Stimulated activated CD8-positive, alpha-beta memory T cell treated with anti-CD3 and anti-CD28 coated beads, Interleukin-12 subunit alpha, Interleukin-12 subunit beta, amount 100 ng/mL, for 24 hours (primary cell): ENCODE results near the gene ACSM5.
"Not testable (repeated sequence)": the region's sequence is repeated elsewhere in the genome, so short reads cannot be mapped to it uniquely, and the experiment has no call there.

Experiments used
- DNase-seq: peaks from one replicate; pipeline ENCODE4 v3.0.0-alpha.2; 2020; ENCODE audit errors: extremely low read depth

ACSM5 gene

GRCh38 chr16:20399185-20399584 is 10.1 kb upstream of the ACSM5 start:
- DNase-seq, result no peak

DNA sequence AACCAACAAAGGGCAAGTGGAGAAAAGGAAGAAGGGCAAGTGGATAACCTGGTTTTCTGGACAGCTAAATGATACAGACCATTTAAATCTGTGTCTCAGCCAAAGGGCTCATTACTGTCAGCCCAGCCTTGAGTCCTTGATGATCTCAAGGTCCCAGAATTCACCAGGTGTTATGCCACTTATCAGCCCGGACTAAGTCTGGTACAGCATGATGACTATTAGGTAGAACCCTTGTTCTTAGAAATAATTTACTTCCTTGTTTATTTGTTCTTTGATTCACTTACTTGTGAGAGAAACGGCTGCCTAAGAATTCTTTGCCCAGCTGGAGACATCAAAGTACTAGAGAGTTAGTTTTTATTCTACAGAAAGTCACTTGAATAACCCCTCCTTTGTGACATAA is 8.3 kb upstream of the ACSM5 start:
- DNase-seq, result no peak

DNA sequence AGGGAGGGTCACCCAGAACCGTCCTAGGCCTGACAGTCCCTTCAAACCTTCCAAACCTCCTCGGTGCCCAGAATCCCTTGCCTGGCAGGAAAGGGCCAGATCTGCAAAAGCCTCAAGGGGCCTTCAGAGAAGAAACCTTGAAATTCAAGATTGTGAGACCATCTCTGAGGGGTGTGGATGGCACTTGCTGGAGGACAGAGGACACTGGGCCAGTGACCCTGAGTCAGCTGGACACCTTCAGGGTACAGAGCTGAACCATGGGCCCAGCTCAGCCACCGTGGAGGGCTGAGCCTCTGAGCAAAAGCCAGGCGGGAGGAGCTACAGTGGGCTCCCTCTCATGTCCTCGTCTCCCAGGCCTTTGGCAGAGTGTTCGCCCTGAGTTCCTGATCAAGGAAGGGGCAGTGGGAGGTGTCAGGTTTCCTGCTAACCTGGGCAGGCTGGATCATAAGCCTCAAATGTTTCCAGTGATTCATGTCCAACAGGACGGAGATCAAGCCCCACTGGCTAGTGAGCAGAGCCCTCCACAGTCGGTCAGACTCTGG is 7.8 kb upstream of the ACSM5 start:
- no peak for DNase-seq

- no peak for DNase-seq
Measured at GRCh38 chr16:20402651-20403050, 6.7 kb upstream of the ACSM5 start.

DNA sequence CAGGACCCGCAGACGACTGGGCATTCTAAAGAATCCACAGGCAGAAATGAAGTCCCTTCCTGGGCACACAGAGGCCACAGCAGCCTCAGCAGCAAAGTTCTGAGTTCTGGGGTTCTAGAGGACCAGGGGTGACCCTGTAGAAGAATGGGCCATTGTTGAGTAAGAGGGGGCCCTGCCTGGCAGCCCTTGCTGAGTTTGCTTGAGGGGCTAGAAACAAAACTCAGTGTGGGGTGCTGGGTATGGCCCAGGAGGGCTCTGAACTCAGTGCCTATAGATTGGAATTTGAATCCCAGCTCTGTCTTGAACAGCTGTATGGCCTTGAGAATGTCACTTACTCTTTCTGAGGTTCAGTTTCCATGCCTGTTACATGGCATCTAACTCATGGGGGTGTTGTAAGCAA is 4.7 kb upstream of the ACSM5 start, which contains the start of gene PDILT:
TSS of gene PDILT (minus strand) at position 101 of the 400 bp plus-strand sequence. CDS start 5,437 bp downstream, outside the sequence.
- no peak for DNase-seq

DNA sequence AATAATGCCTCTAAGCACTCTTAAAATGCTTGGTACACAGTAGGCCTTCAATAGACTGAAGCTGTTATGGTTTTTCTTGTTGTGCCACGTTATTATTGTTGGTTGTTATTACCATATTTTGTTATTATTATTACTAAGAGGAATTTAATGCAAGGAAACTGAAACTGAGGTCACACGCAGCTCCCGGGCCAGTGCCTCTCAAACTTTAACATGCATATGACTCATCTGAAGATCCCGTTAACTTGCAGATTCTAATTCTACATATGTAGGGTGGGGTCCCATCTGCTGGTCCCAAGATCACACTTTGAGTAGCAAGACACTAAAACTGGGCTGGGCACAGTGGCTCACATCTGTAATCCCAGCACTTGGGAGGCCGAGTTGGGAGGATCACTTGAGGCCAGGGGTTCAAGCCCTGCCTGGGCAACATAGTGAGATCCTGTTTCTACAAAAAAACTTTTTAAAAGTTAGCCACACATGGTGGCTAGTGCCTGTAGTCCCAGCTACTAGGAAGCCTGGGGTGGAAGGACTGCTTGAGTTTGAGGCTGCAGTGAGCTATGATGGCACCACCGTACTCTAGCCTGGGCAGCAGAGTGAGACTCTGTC is 888 bp downstream of the ACSM5 start:
- no peak for DNase-seq

- no peak for DNase-seq
Measured at GRCh38 chr16:20411055-20411454, 1.7 kb downstream of the ACSM5 start.

- no peak for DNase-seq
Measured at GRCh38 chr16:20415541-20415940, 6.2 kb downstream of the ACSM5 start.

- DNase-seq, result not testable (repeated sequence)
Measured at GRCh38 chr16:20419093-20419492, 9.8 kb downstream of the ACSM5 start.

DNA sequence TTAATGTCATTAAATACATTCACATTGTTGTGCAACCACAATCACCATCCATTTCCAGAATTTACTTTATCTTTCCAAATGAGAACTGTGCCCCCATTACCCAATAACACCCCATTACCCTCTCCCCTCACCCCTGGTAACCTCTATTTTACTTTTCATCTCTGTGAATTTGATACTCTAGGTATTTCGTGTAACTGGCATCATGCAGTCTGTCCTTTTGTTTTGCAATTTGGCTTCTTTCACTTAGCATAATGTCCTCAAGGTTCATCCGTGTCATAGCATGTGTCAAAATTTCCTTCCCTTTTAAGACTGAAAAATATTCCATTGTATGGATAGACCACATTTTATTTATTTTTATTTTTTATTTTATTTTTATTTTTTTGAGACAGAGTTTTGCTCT is 12.4 kb downstream of the ACSM5 start:
- not testable (repeated sequence) for DNase-seq

- not testable (repeated sequence) for DNase-seq
Measured at GRCh38 chr16:20423772-20424128, 14.4 kb downstream of the ACSM5 start.

DNA sequence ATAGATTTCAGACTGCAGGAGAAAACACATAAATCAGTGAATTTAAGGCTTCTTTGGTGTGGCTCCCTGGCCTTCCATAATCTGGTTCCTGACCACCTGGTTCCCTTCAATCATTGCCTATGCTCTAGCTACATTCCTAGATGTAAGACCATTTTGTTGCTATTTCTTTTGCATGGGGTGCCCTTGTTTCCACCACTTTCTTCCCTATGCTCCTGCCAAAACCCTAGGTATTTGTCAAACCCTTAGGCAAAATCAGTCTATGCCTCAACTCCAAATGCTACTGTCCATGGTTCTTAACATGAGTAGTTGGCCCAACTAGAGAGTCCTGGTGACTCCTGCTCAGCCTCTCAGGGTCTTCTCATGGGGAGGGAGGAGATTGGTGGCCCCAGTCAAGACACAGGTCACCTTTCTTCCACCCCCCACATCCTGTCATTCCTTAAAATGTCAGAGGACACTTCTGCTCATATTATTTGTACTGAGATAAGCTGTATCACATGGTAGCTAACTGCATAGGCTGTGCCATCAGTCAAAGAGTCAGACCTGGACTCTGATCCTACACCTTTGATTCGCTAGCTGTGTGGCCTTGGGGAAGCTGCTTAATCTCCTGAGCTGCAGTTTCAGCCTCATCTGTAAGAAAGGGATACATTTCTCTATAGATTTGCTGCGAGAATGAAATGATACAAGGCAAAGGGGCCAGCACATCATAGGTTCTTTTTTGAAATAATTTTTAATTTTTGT is 15.0 kb downstream of the ACSM5 start:
- no peak for DNase-seq

DNA sequence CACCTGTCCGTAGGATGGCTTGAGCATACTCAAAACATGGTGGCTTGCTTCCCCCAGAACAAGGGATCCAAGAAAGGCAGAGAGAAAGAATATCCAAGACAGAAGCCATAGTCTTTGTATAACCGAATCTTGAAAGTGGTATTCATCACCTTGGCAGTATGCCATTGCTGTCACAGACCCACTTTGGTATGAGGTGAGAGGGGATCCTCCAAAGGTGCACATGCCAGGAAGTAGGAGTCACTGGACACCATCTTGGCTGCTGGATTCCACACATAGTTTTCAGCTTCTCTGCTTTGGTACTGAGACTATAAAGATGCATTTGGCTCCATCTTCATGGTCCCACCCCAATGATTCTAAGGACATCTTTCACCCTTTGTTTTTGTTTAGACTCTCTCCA is 18.1 kb downstream of the ACSM5 start:
- DNase-seq, result not testable (repeated sequence)

DNA sequence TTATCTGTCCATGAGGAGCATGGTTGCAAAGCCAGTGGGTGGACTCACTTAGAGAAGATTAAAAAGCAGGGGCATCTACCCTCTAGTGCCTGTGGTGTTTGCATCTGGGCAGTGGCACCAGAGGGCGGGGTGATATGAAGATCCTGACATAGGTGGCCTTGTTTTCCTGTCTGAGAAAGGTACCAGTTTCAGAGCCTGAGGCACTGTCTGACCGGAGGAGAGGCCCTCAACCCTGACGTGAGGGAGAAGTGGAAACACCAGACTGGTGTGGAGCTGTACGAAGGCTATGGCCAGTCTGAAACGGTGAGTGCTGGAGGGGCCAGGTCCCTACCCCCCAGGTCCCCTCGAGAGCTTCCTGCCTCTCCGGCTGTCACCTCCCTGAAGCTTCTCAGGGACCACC is 20.2 kb downstream of the ACSM5 start:
- DNase-seq, result not testable (repeated sequence)

- not testable (repeated sequence) for DNase-seq
Measured at GRCh38 chr16:20430480-20430879, 21.1 kb downstream of the ACSM5 start.

- no peak for DNase-seq
Measured at GRCh38 chr16:20430948-20431347, 21.6 kb downstream of the ACSM5 start.

DNA sequence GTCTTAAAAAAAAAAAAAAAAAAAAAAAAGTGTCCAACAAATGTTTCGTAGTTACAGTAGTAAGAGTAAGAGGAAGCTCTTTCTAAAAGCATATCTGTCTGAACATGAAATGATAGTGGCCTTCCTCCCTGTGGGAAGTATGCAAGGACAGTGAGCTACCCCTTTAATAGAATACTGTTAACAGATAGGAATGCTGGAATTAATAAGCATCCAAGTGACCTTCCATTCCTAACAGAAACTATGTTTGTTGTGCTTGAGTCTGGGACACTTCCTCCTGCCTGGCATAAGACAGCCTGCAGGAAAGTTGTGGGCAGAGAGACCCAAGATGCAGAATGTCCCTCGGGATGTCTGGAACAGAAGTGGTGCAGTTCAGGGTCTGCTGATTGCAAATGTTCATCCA is 29.6 kb downstream of the ACSM5 start:
- DNase-seq, result not testable (repeated sequence)

GRCh38 chr16:20439820-20440231 is 30.5 kb downstream of the ACSM5 start:
- not testable (repeated sequence) for DNase-seq

GRCh38 chr16:20440731-20441130 is 31.4 kb downstream of the ACSM5 start:
- not testable (repeated sequence) for DNase-seq

- DNase-seq, result no peak
Measured at GRCh38 chr16:20441191-20441590, 31.9 kb downstream of the ACSM5 start.

- DNase-seq, result not testable (repeated sequence)
Measured at GRCh38 chr16:20441859-20442258, 32.5 kb downstream of the ACSM5 start.

DNA sequence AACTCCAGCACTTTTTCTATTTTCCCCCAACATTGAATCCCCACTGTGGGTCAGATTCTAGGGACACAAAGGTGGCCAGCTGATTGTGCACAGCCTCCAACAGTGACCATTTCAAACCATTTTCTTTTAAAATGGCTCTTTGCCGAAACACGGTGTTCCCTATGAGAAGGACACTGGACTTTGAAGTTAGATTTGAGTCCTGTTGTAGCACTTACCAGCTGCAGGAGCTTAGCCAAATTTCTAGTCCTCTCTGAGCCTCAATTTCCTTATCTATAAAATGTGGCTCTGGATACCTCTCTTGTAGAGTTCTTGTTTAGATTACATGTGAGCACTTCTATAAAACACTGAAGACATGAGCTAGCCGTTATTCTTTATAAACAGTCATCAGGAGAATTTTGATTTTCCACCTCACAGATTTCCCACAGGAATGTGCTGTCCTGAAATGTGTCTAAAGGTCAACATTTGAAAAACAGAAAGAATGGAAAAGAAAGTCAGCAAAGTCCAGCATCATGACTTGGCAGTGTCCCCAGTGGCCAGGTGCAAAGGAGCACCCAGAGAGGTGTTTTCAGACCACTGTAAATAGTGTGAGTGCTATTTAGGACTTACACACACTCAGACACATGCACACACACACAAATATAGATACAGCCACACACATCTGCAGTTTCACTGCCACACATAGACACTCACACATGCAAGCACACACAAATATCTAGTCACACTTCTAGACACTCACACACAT is 37.5 kb downstream of the ACSM5 start:
- not testable (repeated sequence) for DNase-seq
